Measurements from ENCODE around the gene ELF3.

DNA sequence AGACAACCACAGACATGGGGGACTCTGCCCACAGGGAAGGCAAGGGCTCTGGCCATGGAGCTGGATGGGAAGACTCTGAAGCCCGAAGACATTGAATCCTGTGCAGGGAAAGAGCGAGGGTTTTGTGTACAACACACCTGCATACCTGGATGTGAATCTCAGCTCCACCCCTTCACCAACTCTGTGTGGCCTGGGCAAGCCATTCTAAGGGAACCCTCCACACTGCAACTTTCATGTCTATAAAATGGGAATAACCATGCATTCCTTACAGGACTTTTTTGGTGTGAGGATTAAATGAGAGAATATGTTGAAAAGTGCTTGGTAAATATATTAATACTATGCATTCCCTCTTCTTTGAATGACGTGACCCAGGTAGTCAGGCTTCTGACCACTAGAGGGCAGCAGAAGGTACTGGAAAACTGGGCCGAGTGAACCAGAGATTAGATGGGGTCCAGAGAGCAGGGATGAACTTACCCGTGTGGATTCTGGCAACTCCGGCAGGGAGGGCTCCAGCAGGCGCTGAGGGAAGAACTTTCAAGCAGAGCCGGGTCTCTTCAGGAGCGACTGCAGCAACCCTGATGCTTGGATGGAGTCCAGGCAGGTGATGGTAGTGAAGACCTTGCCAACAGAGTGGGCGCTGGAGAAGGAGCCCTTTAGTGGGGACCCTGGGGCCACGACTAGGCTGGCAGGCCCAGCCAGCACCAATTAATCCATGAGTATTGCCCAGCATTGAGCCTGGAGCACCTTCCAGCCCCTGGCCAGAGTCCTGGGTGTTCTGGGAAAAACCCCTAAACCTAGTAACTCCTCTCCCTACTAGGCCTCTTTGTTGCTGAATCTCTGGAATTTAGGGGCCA lies 834 bp upstream of the ELF3 start:
- TF ChIP-seq POLR2AphosphoS5 (IDR thresholded peaks at IDR 0.05) (no peak), EP300 (IDR thresholded peaks at IDR 0.05) (no peak), POLR2A (IDR thresholded peaks at IDR 0.05; ENCODE audit: low read depth) (no peak)
- TF ChIP-seq, protein P1, sequence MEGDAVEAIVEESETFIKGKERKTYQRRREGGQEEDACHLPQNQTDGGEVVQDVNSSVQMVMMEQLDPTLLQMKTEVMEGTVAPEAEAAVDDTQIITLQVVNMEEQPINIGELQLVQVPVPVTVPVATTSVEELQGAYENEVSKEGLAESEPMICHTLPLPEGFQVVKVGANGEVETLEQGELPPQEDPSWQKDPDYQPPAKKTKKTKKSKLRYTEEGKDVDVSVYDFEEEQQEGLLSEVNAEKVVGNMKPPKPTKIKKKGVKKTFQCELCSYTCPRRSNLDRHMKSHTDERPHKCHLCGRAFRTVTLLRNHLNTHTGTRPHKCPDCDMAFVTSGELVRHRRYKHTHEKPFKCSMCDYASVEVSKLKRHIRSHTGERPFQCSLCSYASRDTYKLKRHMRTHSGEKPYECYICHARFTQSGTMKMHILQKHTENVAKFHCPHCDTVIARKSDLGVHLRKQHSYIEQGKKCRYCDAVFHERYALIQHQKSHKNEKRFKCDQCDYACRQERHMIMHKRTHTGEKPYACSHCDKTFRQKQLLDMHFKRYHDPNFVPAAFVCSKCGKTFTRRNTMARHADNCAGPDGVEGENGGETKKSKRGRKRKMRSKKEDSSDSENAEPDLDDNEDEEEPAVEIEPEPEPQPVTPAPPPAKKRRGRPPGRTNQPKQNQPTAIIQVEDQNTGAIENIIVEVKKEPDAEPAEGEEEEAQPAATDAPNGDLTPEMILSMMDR (IDR thresholded peaks at IDR 0.05) = peak; percentile 76 to 87 (median 77)

Measured in esophagus muscularis mucosa (tissue), 4 donors.